A673 (cell line): ENCODE measurements around the gene ANKRD49. TPM values are rescaled to one million over a fixed set of nuclear protein-coding genes. Genes with fewer than 3 reads are reported as not detected.

Source experiments
- BruUV-seq: library from RNA; stranded (reverse); fragments of 400-500 nt; replicated peaks from 2 replicates; lab custom pipeline; 2021; lab: Mats Ljungman, UMichigan
- CTCF ChIA-PET: fragments of 300-600 bp; sonication (Branson Sonifier 250); formaldehyde crosslinking; loops from one replicate; lab custom pipeline; 2022; ENCODE audit warnings: antibody characterized with exemption; lab: Charles Lee
- POLR2A ChIA-PET: fragments of 300-600 bp; sonication (Branson Sonifier 250); formaldehyde crosslinking; loops from one replicate; lab custom pipeline; 2022; ENCODE audit warnings: antibody characterized with exemption; ENCODE audit not compliant: low non-redundant PET; lab: Charles Lee
- DNase-seq: peaks from one replicate; pipeline ENCODE4 v3.0.0-alpha.2; 2015; ENCODE audit warnings: low spot score
- H3K27ac ChIP-seq: fragments of 200-600 bp; sonication (generic); 2 replicates; pipeline ENCODE4 v1.5.1; 2016; ENCODE audit warnings: mixed run types, low read depth, mild to moderate bottlenecking, mixed read lengths, antibody characterized with exemption, low read length; ENCODE audit not compliant: poor library complexity, severe bottlenecking
- H3K27me3 ChIP-seq: fragments of 200-600 bp; sonication (generic); replicated peaks from 2 replicates; pipeline ENCODE4 v1.6.1; 2017; ENCODE audit warnings: mixed run types, low read depth, mild to moderate bottlenecking, mixed read lengths, antibody characterized with exemption, low read length; ENCODE audit not compliant: insufficient read depth, poor library complexity
- H3K36me3 ChIP-seq: fragments of 200-600 bp; sonication (generic); 2 replicates; pipeline ENCODE4 v1.6.1; 2016; ENCODE audit warnings: mixed run types, mild to moderate bottlenecking, mixed read lengths, antibody characterized with exemption, low read length; ENCODE audit not compliant: insufficient read depth, poor library complexity, severe bottlenecking
- H3K4me1 ChIP-seq: fragments of 200-600 bp; sonication (generic); 2 replicates; pipeline ENCODE4 v1.6.1; 2017; ENCODE audit warnings: mixed run types, mild to moderate bottlenecking, mixed read lengths, antibody characterized with exemption, low read length; ENCODE audit not compliant: insufficient read depth, poor library complexity, severe bottlenecking
- H3K4me3 ChIP-seq: fragments of 200-600 bp; sonication (generic); 2 replicates; pipeline ENCODE4 v1.5.1; 2016; ENCODE audit warnings: low read depth, mixed run types, mild to moderate bottlenecking, mixed read lengths, low read length; ENCODE audit not compliant: poor library complexity, severe bottlenecking
- H3K9me3 ChIP-seq: fragments of 200-600 bp; sonication (generic); 2 replicates; pipeline ENCODE4 v1.6.1; 2016; ENCODE audit warnings: mixed run types, low read depth, mild to moderate bottlenecking, mixed read lengths, antibody characterized with exemption, low read length; ENCODE audit not compliant: poor library complexity, severe bottlenecking
- CTCF ChIP-seq: fragments of 300-800, 200-600 bp; sonication (generic); conservative IDR thresholded peaks from 2 replicates; pipeline ENCODE4 v1.5.1; 2017; ENCODE audit warnings: low read depth, mild to moderate bottlenecking, antibody characterized with exemption, low read length, moderate library complexity, mixed read lengths
- EZH2 ChIP-seq: fragments of 200-600 bp; sonication (generic); IDR thresholded peaks from 2 replicates; pipeline ENCODE4 v1.6.1; 2017; ENCODE audit warnings: borderline replicate concordance, low read depth, mild to moderate bottlenecking, mixed read lengths, antibody characterized with exemption, low read length; ENCODE audit not compliant: poor library complexity, severe bottlenecking
- intact Hi-C: fragments of 100-400 bp; cut with micrococcal nuclease; formaldehyde crosslinking; loops from one replicate; pipeline ENCODE4 v1.10.0; 2022; ENCODE audit not compliant: unreplicated experiment
- total RNA-seq: library from RNA; stranded (reverse); gene quantifications from 2 replicates; pipeline ENCODE4 v1.2.3, GENCODE V29; 2021

The ANKRD49 gene
- total RNA-seq, 1 experiment from 2014 or later: 15.5 TPM

- no peak overlapping the region for H3K4me3 ChIP-seq
- no peak for TF ChIP-seq EZH2
- H3K9me3 ChIP-seq: no peaks in the 10 kb centered on the region
- ChIA-PET CTCF (no interaction called here), POLR2A (no interaction called here)
- BruUV-seq: no TSS peak
- H3K27me3 ChIP-seq: no peaks in the 10 kb centered on the region
- intact Hi-C loops: no loop called here
- DNase-seq: no peak
- H3K4me1 ChIP-seq: no peaks in the 10 kb centered on the region
- H3K36me3 ChIP-seq: no peaks in the 10 kb centered on the region
- H3K27ac ChIP-seq: no peak overlapping the region
Observed at GRCh38 chr11:94533206-94533605, 39.4 kb downstream of the ANKRD49 start.

- H3K9me3 ChIP-seq: no peaks in the 10 kb centered on the region
- intact Hi-C loops: no loop called here
Observed at GRCh38 chr11:94533696-94534630, 40.2 kb downstream of the ANKRD49 start.

DNA sequence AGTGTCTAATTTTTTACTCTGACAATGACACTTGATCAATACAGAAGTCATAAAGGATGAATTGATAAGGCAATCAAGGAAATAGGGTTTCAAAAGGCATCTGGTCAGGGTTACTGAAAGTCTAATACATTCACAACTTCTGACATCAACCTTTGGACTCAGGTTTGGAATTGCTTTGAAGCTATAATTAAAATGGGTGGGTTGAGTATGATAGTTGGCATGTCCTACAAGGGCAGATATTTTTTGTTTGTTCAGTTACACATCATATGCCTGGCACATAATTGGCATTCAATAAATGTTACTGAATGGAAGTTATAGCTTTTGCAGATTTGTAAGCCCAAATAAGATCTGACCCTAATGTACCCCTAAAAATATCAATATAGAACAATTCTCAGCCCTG lies 42.6 kb downstream of the ANKRD49 start:
- Histone ChIP-seq H3K4me1 (no peaks in the 10 kb centered on the region), H3K9me3 (no peaks in the 10 kb centered on the region), H3K36me3 (no peaks in the 10 kb centered on the region), H3K4me3 (no peak overlapping the region), H3K27me3 (no peaks in the 10 kb centered on the region), H3K27ac (no peak overlapping the region)
- intact Hi-C loops: no loop called here
- TF ChIP-seq EZH2 (no peak), CTCF (no peak)
- ChIA-PET CTCF (no interaction called here), POLR2A (no interaction called here)
- no peak for DNase-seq
- no TSS peak for BruUV-seq

More at GRCh38 chr11:94533696-94534630, 40.2 kb downstream of the ANKRD49 start:
- Histone ChIP-seq H3K4me3 (no peak overlapping the region), H3K4me1 (no peaks in the 10 kb centered on the region), H3K27ac (no peak overlapping the region), H3K27me3 (no peaks in the 10 kb centered on the region), H3K36me3 (no peaks in the 10 kb centered on the region)
- ChIA-PET CTCF (no interaction called here), POLR2A (no interaction called here)
- no peak for TF ChIP-seq EZH2
- no peak for TF ChIP-seq CTCF
- DNase-seq: no peak
- no TSS peak for BruUV-seq
